K562 (cell line): ENCODE results near the gene DCPS. TPM values are rescaled to one million over a fixed set of nuclear protein-coding genes. Genes with fewer than 3 reads are reported as not detected.

Experiments used
- CEBPB ChIP-seq: fragments of 450-650 bp; IDR thresholded peaks from 2 replicates; pipeline ENCODE4 v1.6.1; 2016; ENCODE audit warnings: missing genetic modification characterization, missing compliant biosample characterization
- EP400 ChIP-seq: fragments of 450-650 bp; IDR thresholded peaks from 2 replicates; pipeline ENCODE4 v1.6.1; 2017; ENCODE audit warnings: antibody characterized with exemption, mild to moderate bottlenecking, moderate library complexity
- GABPB1 ChIP-seq: sonication (generic); formaldehyde crosslinking; IDR thresholded peaks from 2 replicates; pipeline ENCODE4 v1.8.0; 2022; ENCODE audit warnings: mild to moderate bottlenecking, missing genetic modification reagents
- HBP1 ChIP-seq: fragments of 450-650 bp; formaldehyde crosslinking; IDR thresholded peaks from 2 replicates; pipeline ENCODE4 v1.4.0; 2022; ENCODE audit warnings: missing genetic modification characterization
- IRF9 ChIP-seq: fragments of 450-650 bp; IDR thresholded peaks from 2 replicates; pipeline ENCODE4 v1.6.1; 2016; ENCODE audit warnings: missing biosample characterization, missing genetic modification characterization
- MAZ ChIP-seq, 2 experiments: fragments of 450-650 bp in 1 of 2; sonication (generic) in 1 of 2; formaldehyde crosslinking; IDR thresholded peaks in 1 of 2; conservative IDR thresholded peaks in 1 of 2; 2 replicates each; pipeline versions ENCODE4 v1.4.0 to v1.5.0; 2020; ENCODE audit warnings: mild to moderate bottlenecking in 1 of 2, missing genetic modification reagents in 1 of 2
- MBD1 ChIP-seq: fragments of 250-450 bp; sonication (Bioruptor Pico); IDR thresholded peaks from 2 replicates; pipeline ENCODE4 v1.8.0; 2022; ENCODE audit warnings: inconsistent platforms
- NFE2 ChIP-seq: IDR thresholded peaks from 2 replicates; pipeline ENCODE4 v1.6.1; 2014; ENCODE audit warnings: antibody characterized with exemption, low read depth
- PHB ChIP-seq: fragments of 250-450 bp; sonication (Bioruptor Pico); IDR thresholded peaks from 2 replicates; pipeline ENCODE4 v1.5.0; 2021
- PHB2 ChIP-seq: fragments of 450-650 bp; IDR thresholded peaks from 2 replicates; pipeline ENCODE4 v1.6.1; 2017; ENCODE audit warnings: low read depth
- POLR3G ChIP-seq: IDR thresholded peaks from 2 replicates; pipeline ENCODE4 v1.6.1; 2011; ENCODE audit not compliant: insufficient read length, insufficient replicate concordance; ENCODE audit errors: extremely low read depth
- RHOXF2B ChIP-seq: fragments of 250-450 bp; sonication (Bioruptor Pico); conservative IDR thresholded peaks from 2 replicates; pipeline ENCODE4 v1.5.1; 2021
- SRSF1 ChIP-seq: fragments of 200-400 bp; formaldehyde crosslinking; IDR thresholded peaks from 2 replicates; pipeline ENCODE4 v1.6.1; 2017; ENCODE audit warnings: mild to moderate bottlenecking, low read depth, low read length, moderate library complexity
- TBL1XR1 ChIP-seq, 2 experiments: IDR thresholded peaks; 2 replicates each; pipeline ENCODE4 v1.6.1; 2012; ENCODE audit warnings: improper control_type of control experiment in 2 of 2, low read length in 2 of 2, mild to moderate bottlenecking in 1 of 2
- TSC22D4 ChIP-seq: fragments of 450-650 bp; IDR thresholded peaks from 2 replicates; pipeline ENCODE4 v1.6.1; 2016; ENCODE audit warnings: missing genetic modification characterization, missing biosample characterization, control low read depth
- USF1 ChIP-seq: sonication (generic); formaldehyde crosslinking; IDR thresholded peaks from 2 replicates; pipeline ENCODE4 v1.9.0; 2022; ENCODE audit warnings: mild to moderate bottlenecking, missing genetic modification reagents
- ZNF212 ChIP-seq: fragments of 450-650 bp; formaldehyde crosslinking; IDR thresholded peaks from 2 replicates; pipeline ENCODE4 v1.4.0; 2020; ENCODE audit warnings: mild to moderate bottlenecking
- ZNF282 ChIP-seq: sonication (generic); formaldehyde crosslinking; IDR thresholded peaks from 2 replicates; pipeline ENCODE4 v1.8.1; 2023; ENCODE audit warnings: missing genetic modification reagents
- ZNF431 ChIP-seq: sonication (generic); formaldehyde crosslinking; IDR thresholded peaks from 2 replicates; pipeline ENCODE4 v1.8.0; 2022; ENCODE audit warnings: mild to moderate bottlenecking, missing genetic modification reagents
- ZNF511 ChIP-seq: sonication (generic); formaldehyde crosslinking; IDR thresholded peaks from 2 replicates; pipeline ENCODE4 v1.8.0; 2022; ENCODE audit warnings: mild to moderate bottlenecking, missing genetic modification reagents
- ZNF639 ChIP-seq, 2 experiments: fragments of 200-800 bp in 1 of 2; sonication (Bioruptor generic) in 1 of 2; sonication (generic) in 1 of 2; formaldehyde crosslinking in 1 of 2; IDR thresholded peaks in 1 of 2; conservative IDR thresholded peaks in 1 of 2; 2 replicates each; pipeline versions ENCODE4 v1.5.0 to v1.6.1; 2016 to 2020; ENCODE audit warnings: missing compliant biosample characterization in 1 of 2, missing genetic modification characterization in 1 of 2, missing genetic modification reagents in 1 of 2
- polyA plus RNA-seq, 8 experiments: library from polyadenylated mRNA; depleted of rRNA in 4 of 8; stranded (reverse) in 5 of 8; unstranded in 3 of 8; fragments of >200 nt; fragmentation: Nextera tagmentation in 2 of 8; fragmentation: Illumina TruSeq in 1 of 8; extraction: Ambion mirVana in 2 of 8; extraction: Trizol in 1 of 8; gene quantifications; 2 replicates each; pipeline versions ENCODE4 v1.2.1 to v1.2.3, GENCODE V29; 2011 to 2014; ENCODE audit warnings: inconsistent platforms in 1 of 8, missing spikeins in 1 of 8
- total RNA-seq, 7 experiments: library from RNA; depleted of rRNA in 6 of 7; stranded (reverse); fragments of >200 nt in 6 of 7; fragmentation: Illumina TruSeq in 2 of 7; extraction: Trizol in 2 of 7; gene quantifications; 2 replicates each; pipeline versions ENCODE4 v1.2.1 to v1.2.3, GENCODE V29; 2011 to 2021; ENCODE audit warnings: low replicate concordance in 1 of 7

Gene DCPS
- total and polyA plus RNA-seq, 9 of the 15 experiments (the other 6 are each of a cell fraction or from before 2014, with no cell fraction given): 8.7 to 38.1 (median 17.9) TPM

- no peak for TF ChIP-seq PHB (CRISPR knock-in tag)
- TF ChIP-seq HBP1 (CRISPR knock-in tag): no peak
- no peak for TF ChIP-seq NFE2
- no peak for TF ChIP-seq RHOXF2B (CRISPR knock-in tag)
- TF ChIP-seq IRF9: no peak
- TF ChIP-seq EP400: peak; percentile 87
- peak; percentile 63 for TF ChIP-seq GABPB1 (CRISPR knock-in tag)
- TF ChIP-seq CEBPB (tag): no peak
- no peak; a peak in 1 of 4 replicates for TF ChIP-seq TBL1XR1 (IDR thresholded peaks at IDR 0.05; ENCODE audit: low read length in 2 of 2)
- no peak for TF ChIP-seq TSC22D4 (tag)
- no peak for TF ChIP-seq ZNF212 (CRISPR knock-in tag)
- TF ChIP-seq POLR3G: no peak
- TF ChIP-seq MBD1 (CRISPR knock-in tag): no peak
- peak in 1 of 2 experiments; percentile 60; a peak in 1 of 4 replicates for TF ChIP-seq ZNF639 (CRISPR knock-in tag; conservative IDR thresholded peaks at IDR 0.05 in 1 of 2, IDR thresholded peaks at IDR 0.05 in 1 of 2)
- TF ChIP-seq SRSF1: 0 out of 2 replicates have a peak, but pooled peaks have one; percentile 48
- no peak for TF ChIP-seq PHB2
- TF ChIP-seq ZNF511 (CRISPR knock-in tag): peak; percentile 84
- no peak for TF ChIP-seq ZNF282 (CRISPR knock-in tag)
- TF ChIP-seq USF1 (CRISPR knock-in tag): no peak
- TF ChIP-seq ZNF431 (CRISPR knock-in tag): no peak; the same call in none of the 2 replicates
- peak; percentile 74 to 96 for TF ChIP-seq MAZ (CRISPR knock-in tag; conservative IDR thresholded peaks at IDR 0.05 in 1 of 2, IDR thresholded peaks at IDR 0.05 in 1 of 2)
These were observed at the start of gene DCPS (continued) for GRCh38 chr11:126303623-126304456.
